Measurements from ENCODE around the gene KIF21A. TPM values are rescaled to one million over a fixed set of nuclear protein-coding genes. Genes with fewer than 3 reads are reported as not detected.

KIF21A gene
- 12.1 TPM for total RNA-seq
- long read RNA-seq, partial matches to known transcripts: 4 of 8 reads
- long read RNA-seq, other reads (novel, unspliced or antisense): 4 of 8 reads

- intact Hi-C loops (cut with DNase I): no loop called here
- Histone ChIP-seq H3K27ac (peak within 1 kb of the TSS; percentile 84), H3K9me3 (no peaks in the 10 kb centered on the region), H3K4me3 (peak within 1 kb of the TSS; percentile 75), H3K4me1 (peaks cover 14% of the 10 kb centered on the region), H3K36me3 (no peaks in the 10 kb centered on the region), H3K27me3 (ENCODE audit: low read depth) (no peaks in the 10 kb centered on the region)
- peak; percentile 97 to 99 for ATAC-seq
- peak; percentile 49 for TF ChIP-seq CTCF (IDR thresholded peaks at IDR 0.05)
- DNase-seq: peak; percentile 91
Measured at GRCh38 chr12:39443081-39443928, at the start of gene KIF21A. Gene KIF21A (minus strand): TSS chr12:39443120. CDS start chr12:39442970, 150 bp downstream.

GRCh38 chr12:39490500-39491282, 47.8 kb upstream of the KIF21A start:
- Histone ChIP-seq H3K27ac (no peak overlapping the region), H3K9me3 (no peaks in the 10 kb centered on the region), H3K4me1 (no peaks in the 10 kb centered on the region), H3K4me3 (no peak overlapping the region), H3K27me3 (ENCODE audit: low read depth) (no peaks in the 10 kb centered on the region), H3K36me3 (no peaks in the 10 kb centered on the region)
- intact Hi-C loops (cut with DNase I): no loop called here
- DNase-seq: no peak
- ATAC-seq: no peak
- TF ChIP-seq CTCF (IDR thresholded peaks at IDR 0.05): no peak

GRCh38 chr12:39483597-39483996, 40.7 kb upstream of the KIF21A start:
- TF ChIP-seq CTCF (IDR thresholded peaks at IDR 0.05): no peak

GRCh38 chr12:39483042-39483441, 40.1 kb upstream of the KIF21A start:
- no peak overlapping the region for H3K27ac ChIP-seq
- H3K9me3 ChIP-seq: no peaks in the 10 kb centered on the region
- H3K4me1 ChIP-seq: no peaks in the 10 kb centered on the region
- no peak overlapping the region for H3K4me3 ChIP-seq
- H3K27me3 ChIP-seq (ENCODE audit: low read depth): no peaks in the 10 kb centered on the region
- no peaks in the 10 kb centered on the region for H3K36me3 ChIP-seq
- intact Hi-C loops (cut with DNase I): no loop called here
- DNase-seq: no peak
- ATAC-seq: no peak
- no peak for TF ChIP-seq CTCF (IDR thresholded peaks at IDR 0.05)

More at GRCh38 chr12:39483597-39483996, 40.7 kb upstream of the KIF21A start:
- Histone ChIP-seq H3K27me3 (ENCODE audit: low read depth) (no peaks in the 10 kb centered on the region), H3K36me3 (no peaks in the 10 kb centered on the region), H3K4me3 (no peak overlapping the region), H3K4me1 (no peaks in the 10 kb centered on the region), H3K9me3 (no peaks in the 10 kb centered on the region), H3K27ac (no peak overlapping the region)
- ATAC-seq (no peak), DNase-seq (no peak)
- intact Hi-C loops (cut with DNase I): no loop called here

- ATAC-seq: no peak
- Histone ChIP-seq H3K27me3 (ENCODE audit: low read depth) (no peaks in the 10 kb centered on the region), H3K27ac (no peak overlapping the region), H3K9me3 (no peaks in the 10 kb centered on the region), H3K36me3 (no peaks in the 10 kb centered on the region), H3K4me3 (no peak overlapping the region), H3K4me1 (no peaks in the 10 kb centered on the region)
- intact Hi-C loops (cut with DNase I): no loop called here
- DNase-seq: no peak
- no peak for TF ChIP-seq CTCF (IDR thresholded peaks at IDR 0.05)
Measured at GRCh38 chr12:39476894-39477293, 34.0 kb upstream of the KIF21A start.
